ENCODE data around the gene DSCAM. TPM values are rescaled to one million over a fixed set of nuclear protein-coding genes. Genes with fewer than 3 reads are reported as not detected.

DSCAM gene
- total and polyA plus RNA-seq, 2 donors (not counting 1 experiment from before 2014, with no cell fraction given): not detected

DNA sequence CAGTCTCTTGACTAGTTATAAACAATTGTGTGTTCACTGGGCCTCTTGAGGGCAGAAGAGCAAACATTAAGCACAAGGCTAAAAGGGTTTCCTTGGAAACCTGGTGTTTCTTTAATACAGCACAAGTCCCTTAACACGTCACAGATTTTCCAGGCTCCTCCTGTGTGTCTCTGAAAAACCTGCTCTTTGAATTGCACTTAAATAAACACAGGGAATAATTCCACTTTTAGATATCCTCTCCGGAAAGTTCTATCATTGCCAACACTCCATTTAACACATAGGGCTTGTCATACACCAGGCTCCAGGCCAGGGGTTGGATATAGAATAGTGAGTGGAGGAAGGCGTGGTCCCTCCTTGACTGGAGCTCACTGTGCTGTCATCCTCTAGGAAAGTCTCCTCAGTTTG, 442.6 kb downstream of the DSCAM start:
- DNase-seq: no peak
- ChIA-PET POLR2A (no interaction called here), CTCF (no interaction called here)
- no peaks in the 10 kb centered on the region for H3K36me3 ChIP-seq (replicated peaks in 1 of 2; ENCODE audit: control extremely low read depth in 1 of 2, control insufficient read depth in 1 of 2, extremely low read depth in 1 of 2, insufficient read depth in 2 of 2, low read length in 1 of 2)
- WGBS (ENCODE audit: insufficient coverage): 78% methylated on average over 1 of the region's 3 CpGs
- no peaks in the 10 kb centered on the region for H4K20me1 ChIP-seq (ENCODE audit: control insufficient read depth, insufficient read depth, low read length, poor library complexity, severe bottlenecking)
- Mint-ChIP-seq H3K4me1 (no peaks in the 10 kb centered on the region), H3K4me3 (no peak overlapping the region), H3K27ac (no peak overlapping the region), H3K27me3 (no peaks in the 10 kb centered on the region), H3K9me3 (ENCODE audit: insufficient read depth) (peaks cover 8% of the 10 kb centered on the region)
- H2AFZ ChIP-seq (ENCODE audit: insufficient read depth, low read depth, low read length, poor library complexity, severe bottlenecking): no peak overlapping the region
- H3K4me3 ChIP-seq (ENCODE audit: control extremely low read depth in 1 of 5, extremely low read depth in 1 of 5, insufficient read depth in 1 of 5, low read depth in 2 of 5, low read length in 4 of 5): no peak overlapping the region
- TF ChIP-seq CTCF (IDR thresholded peaks at IDR 0.05) (no peak), EZH2 (IDR thresholded peaks at IDR 0.05; ENCODE audit: borderline replicate concordance, insufficient read depth, low read depth, low read length, poor library complexity, severe bottlenecking) (no peak)
- H3K4me2 ChIP-seq (replicated peaks; ENCODE audit: low read depth, low read length, poor library complexity, severe bottlenecking): no peak overlapping the region
- H3K27ac ChIP-seq (ENCODE audit: low read length in 2 of 2): no peak overlapping the region
- H3K9ac ChIP-seq (ENCODE audit: low read length): no peak overlapping the region
- H3K4me1 ChIP-seq (ENCODE audit: control insufficient read depth in 2 of 2, insufficient read depth in 2 of 2, low read length in 2 of 2): no peaks in the 10 kb centered on the region
- no peaks in the 10 kb centered on the region for H3K79me2 ChIP-seq (ENCODE audit: control insufficient read depth, insufficient read depth, low read length)
- intact Hi-C loops (cut with micrococcal nuclease): no loop called here
- H3K9me3 ChIP-seq (ENCODE audit: control extremely low read depth in 1 of 3, control insufficient read depth in 2 of 3, insufficient read depth in 1 of 3, low read length in 2 of 3): peaks cover 0 to 4% (median 1%) of the 10 kb centered on the region in 3 donors
- no peaks in the 10 kb centered on the region for H3K27me3 ChIP-seq (replicated peaks in 1 of 4; ENCODE audit: control extremely low read depth in 1 of 4, control insufficient read depth in 3 of 4, insufficient read depth in 4 of 4, low read length in 3 of 4)
- ATAC-seq (ENCODE audit: low read depth): no peak

- TF ChIP-seq EZH2 (IDR thresholded peaks at IDR 0.05; ENCODE audit: borderline replicate concordance, insufficient read depth, low read depth, low read length, poor library complexity, severe bottlenecking): no peak
- no peak for TF ChIP-seq CTCF (IDR thresholded peaks at IDR 0.05)
- Mint-ChIP-seq H3K4me1 (no peaks in the 10 kb centered on the region), H3K27me3 (no peaks in the 10 kb centered on the region), H3K9me3 (ENCODE audit: insufficient read depth) (peaks cover 8% of the 10 kb centered on the region), H3K27ac (no peak overlapping the region), H3K4me3 (no peak overlapping the region)
- H3K4me1 ChIP-seq (ENCODE audit: control insufficient read depth in 2 of 2, insufficient read depth in 2 of 2, low read length in 2 of 2): no peaks in the 10 kb centered on the region
- intact Hi-C loops (cut with micrococcal nuclease): no loop called here
- H3K36me3 ChIP-seq (replicated peaks in 1 of 2; ENCODE audit: control extremely low read depth in 1 of 2, control insufficient read depth in 1 of 2, extremely low read depth in 1 of 2, insufficient read depth in 2 of 2, low read length in 1 of 2): no peaks in the 10 kb centered on the region
- H3K4me3 ChIP-seq (ENCODE audit: control extremely low read depth in 1 of 5, extremely low read depth in 1 of 5, insufficient read depth in 1 of 5, low read depth in 2 of 5, low read length in 4 of 5): no peak overlapping the region
- H2AFZ ChIP-seq (ENCODE audit: insufficient read depth, low read depth, low read length, poor library complexity, severe bottlenecking): no peak overlapping the region
- no peaks in the 10 kb centered on the region for H3K27me3 ChIP-seq (replicated peaks in 1 of 4; ENCODE audit: control extremely low read depth in 1 of 4, control insufficient read depth in 3 of 4, insufficient read depth in 4 of 4, low read length in 3 of 4)
- ATAC-seq (ENCODE audit: low read depth) (no peak), DNase-seq (no peak)
- H3K4me2 ChIP-seq (replicated peaks; ENCODE audit: low read depth, low read length, poor library complexity, severe bottlenecking): no peak overlapping the region
- 86% methylated on average over 1 of the region's 2 CpGs for WGBS (ENCODE audit: insufficient coverage)
- H4K20me1 ChIP-seq (ENCODE audit: control insufficient read depth, insufficient read depth, low read length, poor library complexity, severe bottlenecking): no peaks in the 10 kb centered on the region
- no peak overlapping the region for H3K9ac ChIP-seq (ENCODE audit: low read length)
- H3K27ac ChIP-seq (ENCODE audit: low read length in 2 of 2): no peak overlapping the region
- CTCF ChIA-PET: no interaction called here
- peaks cover 0 to 4% (median 1%) of the 10 kb centered on the region in 3 donors for H3K9me3 ChIP-seq (ENCODE audit: control extremely low read depth in 1 of 3, control insufficient read depth in 2 of 3, insufficient read depth in 1 of 3, low read length in 2 of 3)
- POLR2A ChIA-PET: no interaction called here
- H3K79me2 ChIP-seq (ENCODE audit: control insufficient read depth, insufficient read depth, low read length): no peaks in the 10 kb centered on the region
Observed at GRCh38 chr21:40402884-40403582, 443.9 kb downstream of the DSCAM start.
